GM13976 (cell line): Measurements from ENCODE around the gene TNS3.

Experiments used
- DNase-seq: peaks from one replicate; pipeline ENCODE4 v3.0.0; 2012; ENCODE audit warnings: low spot score
- in situ Hi-C: fragments of 300-500 bp; cut with MboI; formaldehyde crosslinking; loops from one replicate; pipeline ENCODE4 v1.12.0; 2022; ENCODE audit warnings: low sequenced_read_pairs, mixed read lengths, inconsistent platforms; ENCODE audit not compliant: unreplicated experiment
- TF ChIP-seq, protein P1 (sequence below): IDR thresholded peaks from 2 replicates; pipeline ENCODE4 v1.5.1; 2012; ENCODE audit warnings: borderline replicate concordance, mild to moderate bottlenecking; ENCODE audit not compliant: insufficient read depth; ENCODE audit errors: extremely low read depth, missing control alignments, control extremely low read depth

TNS3 gene

GRCh38 chr7:47415318-47416212 is 166.3 kb downstream of the TNS3 start:
- in situ Hi-C loops = no loop called here
- TF ChIP-seq, protein P1, sequence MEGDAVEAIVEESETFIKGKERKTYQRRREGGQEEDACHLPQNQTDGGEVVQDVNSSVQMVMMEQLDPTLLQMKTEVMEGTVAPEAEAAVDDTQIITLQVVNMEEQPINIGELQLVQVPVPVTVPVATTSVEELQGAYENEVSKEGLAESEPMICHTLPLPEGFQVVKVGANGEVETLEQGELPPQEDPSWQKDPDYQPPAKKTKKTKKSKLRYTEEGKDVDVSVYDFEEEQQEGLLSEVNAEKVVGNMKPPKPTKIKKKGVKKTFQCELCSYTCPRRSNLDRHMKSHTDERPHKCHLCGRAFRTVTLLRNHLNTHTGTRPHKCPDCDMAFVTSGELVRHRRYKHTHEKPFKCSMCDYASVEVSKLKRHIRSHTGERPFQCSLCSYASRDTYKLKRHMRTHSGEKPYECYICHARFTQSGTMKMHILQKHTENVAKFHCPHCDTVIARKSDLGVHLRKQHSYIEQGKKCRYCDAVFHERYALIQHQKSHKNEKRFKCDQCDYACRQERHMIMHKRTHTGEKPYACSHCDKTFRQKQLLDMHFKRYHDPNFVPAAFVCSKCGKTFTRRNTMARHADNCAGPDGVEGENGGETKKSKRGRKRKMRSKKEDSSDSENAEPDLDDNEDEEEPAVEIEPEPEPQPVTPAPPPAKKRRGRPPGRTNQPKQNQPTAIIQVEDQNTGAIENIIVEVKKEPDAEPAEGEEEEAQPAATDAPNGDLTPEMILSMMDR = no peak
- no peak for DNase-seq

GRCh38 chr7:47414342-47415317 is 167.3 kb downstream of the TNS3 start:
- no peak for DNase-seq
- TF ChIP-seq, protein P1 = no peak
- in situ Hi-C loops = no loop called here

GRCh38 chr7:47413526-47414341 is 168.2 kb downstream of the TNS3 start:
- TF ChIP-seq, protein P1 = no peak
- no peak for DNase-seq
- in situ Hi-C loops = no loop called here

GRCh38 chr7:47411901-47412300 is 170.0 kb downstream of the TNS3 start:
- in situ Hi-C loops = no loop called here
- TF ChIP-seq, protein P1 = no peak
- DNase-seq = no peak

- no peak for DNase-seq
- TF ChIP-seq, protein P1 = no peak
- in situ Hi-C loops = no loop called here
Observed at GRCh38 chr7:47411281-47411869, 170.5 kb downstream of the TNS3 start.
